KOPT-K1 (cell line): ENCODE data around the gene C19orf81.

ENCODE experiments used
- H3K27ac ChIP-seq: fragments of 200-600 bp; sonication (generic); 2 replicates; pipeline ENCODE4 v1.5.1; 2016; ENCODE audit warnings: antibody characterized with exemption, mild to moderate bottlenecking, low read depth, low read length; ENCODE audit not compliant: poor library complexity, severe bottlenecking
- H3K36me3 ChIP-seq: fragments of 200-600 bp; sonication (generic); 2 replicates; pipeline ENCODE4 v1.5.1; 2017; ENCODE audit warnings: antibody characterized with exemption, mild to moderate bottlenecking, low read length, moderate library complexity; ENCODE audit not compliant: insufficient read depth
- H3K9me3 ChIP-seq: fragments of 200-600 bp; sonication (generic); 2 replicates; pipeline ENCODE4 v1.5.1; 2017; ENCODE audit warnings: antibody characterized with exemption, low read length, mild to moderate bottlenecking; ENCODE audit not compliant: insufficient read depth, poor library complexity, severe bottlenecking

The C19orf81 gene

DNA sequence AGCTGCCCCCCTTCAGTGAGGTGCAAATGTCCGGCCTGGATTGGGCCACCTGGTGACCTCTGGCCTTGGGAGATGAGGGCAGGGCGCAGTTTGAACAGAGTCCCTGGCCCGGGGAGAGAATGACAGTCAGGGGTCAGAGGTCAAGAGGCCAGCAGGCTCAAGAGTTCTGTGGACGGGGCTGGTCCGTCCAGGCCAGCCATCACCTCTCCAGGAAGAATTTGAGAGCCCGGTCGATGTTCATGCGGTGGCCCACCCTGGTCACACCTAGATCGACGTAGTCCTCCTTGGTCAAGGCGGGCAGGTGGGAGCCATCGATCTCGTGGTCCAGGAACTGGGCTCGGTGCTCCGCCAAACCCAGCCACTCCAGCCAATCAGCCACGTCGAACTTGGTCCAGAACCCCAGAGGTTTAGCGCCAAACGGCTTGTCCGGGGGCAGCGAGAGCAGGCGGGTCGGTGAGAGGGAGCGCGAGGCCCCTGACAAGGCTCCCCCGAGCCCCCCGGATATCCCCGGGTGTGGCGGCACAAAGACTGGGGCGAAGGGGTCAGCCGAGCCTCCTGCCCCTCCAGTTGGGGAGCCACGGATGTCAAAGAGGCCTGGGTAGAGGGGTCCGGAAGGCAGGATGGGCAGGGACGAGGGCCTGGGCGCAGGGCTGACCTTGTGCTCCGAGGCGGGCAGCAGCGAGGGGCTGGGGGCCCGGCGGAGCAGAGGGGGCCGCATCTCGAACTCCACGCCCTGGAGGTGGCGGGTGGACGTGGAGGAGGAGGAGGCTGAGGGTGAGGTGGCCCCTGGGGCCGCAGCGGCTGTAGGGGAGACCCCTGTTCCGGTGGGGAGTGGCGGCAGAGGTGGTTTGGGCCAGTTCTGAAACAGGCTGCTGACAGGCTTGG, 12.8 kb downstream of the C19orf81 start:
- Histone ChIP-seq H3K36me3 (no peaks in the 10 kb centered on the region), H3K27ac (no peak overlapping the region), H3K9me3 (peaks cover 6% of the 10 kb centered on the region)

DNA sequence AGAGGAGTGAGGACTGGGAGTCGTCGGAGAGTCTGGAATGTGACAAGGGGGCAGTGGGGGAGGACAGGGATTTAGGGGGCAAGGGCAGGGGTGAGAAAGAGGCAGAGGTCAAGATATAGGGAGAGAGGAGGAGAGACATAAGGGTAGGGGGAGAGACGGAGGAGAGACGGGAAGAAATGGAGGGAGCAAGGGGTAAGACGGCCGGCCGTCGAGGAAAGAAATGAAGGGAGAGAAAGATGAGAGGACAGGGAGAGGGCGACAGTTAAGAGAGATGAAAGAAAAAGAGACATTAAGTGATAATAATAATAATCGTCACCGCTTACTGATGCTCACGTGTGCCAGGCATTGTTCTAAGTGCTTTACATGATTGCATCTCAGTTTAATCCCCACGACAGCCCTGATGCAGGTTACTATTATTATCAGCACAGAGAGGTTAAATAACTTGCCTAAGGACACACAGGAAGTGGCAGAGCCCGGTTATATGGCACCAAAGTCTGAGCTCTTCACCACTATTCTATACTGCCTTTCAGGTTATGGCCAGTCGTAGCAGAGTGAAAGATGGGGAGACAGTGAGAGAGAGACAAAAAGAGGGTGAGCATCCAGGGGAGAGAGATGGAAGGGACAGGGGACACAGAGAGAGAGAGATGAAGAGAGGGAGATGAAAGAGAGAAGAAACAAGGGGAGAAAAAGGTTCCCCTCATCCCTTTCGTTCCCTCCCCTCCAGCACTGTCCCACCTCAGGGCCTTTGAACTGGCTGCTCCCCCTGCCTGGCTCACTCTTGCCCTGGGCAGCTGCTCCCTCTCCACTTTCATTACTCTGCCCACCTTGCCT, 13.6 kb downstream of the C19orf81 start:
- H3K27ac ChIP-seq = no peak overlapping the region
- peaks cover 6% of the 10 kb centered on the region for H3K9me3 ChIP-seq
- no peaks in the 10 kb centered on the region for H3K36me3 ChIP-seq

- no peak overlapping the region for H3K27ac ChIP-seq
- H3K9me3 ChIP-seq = peaks cover 6% of the 10 kb centered on the region
- H3K36me3 ChIP-seq = no peaks in the 10 kb centered on the region
Measured at GRCh38 chr19:50663482-50663790, 14.2 kb downstream of the C19orf81 start.

GRCh38 chr19:50664204-50664603, 15.0 kb downstream of the C19orf81 start:
- Histone ChIP-seq H3K9me3 (peaks cover 6% of the 10 kb centered on the region), H3K36me3 (no peaks in the 10 kb centered on the region), H3K27ac (no peak overlapping the region)

GRCh38 chr19:50666346-50667176, 17.3 kb downstream of the C19orf81 start:
- H3K27ac ChIP-seq = no peak overlapping the region
- H3K36me3 ChIP-seq = no peaks in the 10 kb centered on the region
- peaks cover 6% of the 10 kb centered on the region for H3K9me3 ChIP-seq

DNA sequence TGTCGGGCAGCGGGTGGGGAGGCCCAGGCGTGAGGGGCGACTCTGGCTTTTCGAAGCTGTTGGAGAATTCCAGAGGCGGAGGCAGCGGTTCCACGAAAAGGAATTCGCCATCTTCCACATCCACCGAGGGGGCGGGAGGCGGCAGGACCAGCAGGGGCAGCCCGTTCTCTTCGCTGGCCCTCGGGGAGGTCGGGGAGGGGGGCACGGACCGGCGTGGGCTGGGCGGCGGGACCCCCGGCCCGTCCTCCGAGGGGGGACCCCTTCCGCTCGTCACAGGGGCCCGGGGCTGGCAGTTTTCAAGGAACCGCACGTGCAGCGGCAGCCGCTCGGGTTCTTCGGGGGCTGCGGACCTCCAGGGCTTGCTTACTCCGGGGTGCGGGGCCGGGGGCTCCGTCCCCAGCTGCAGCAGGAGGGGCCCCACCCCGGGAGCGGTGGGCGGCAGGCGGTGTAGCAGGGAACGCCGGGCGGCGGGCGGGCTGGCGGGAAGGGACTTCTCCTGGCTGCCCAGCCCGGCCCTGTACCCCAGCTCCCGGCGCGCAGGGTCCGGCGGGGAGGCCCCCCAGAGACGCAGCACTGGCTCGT, 18.0 kb downstream of the C19orf81 start:
- H3K9me3 ChIP-seq = peaks cover 6% of the 10 kb centered on the region
- H3K36me3 ChIP-seq = no peaks in the 10 kb centered on the region
- no peak overlapping the region for H3K27ac ChIP-seq

- Histone ChIP-seq H3K9me3 (peaks cover 6% of the 10 kb centered on the region), H3K36me3 (no peaks in the 10 kb centered on the region), H3K27ac (no peak overlapping the region)
Measured at GRCh38 chr19:50667759-50668231, 18.6 kb downstream of the C19orf81 start.

DNA sequence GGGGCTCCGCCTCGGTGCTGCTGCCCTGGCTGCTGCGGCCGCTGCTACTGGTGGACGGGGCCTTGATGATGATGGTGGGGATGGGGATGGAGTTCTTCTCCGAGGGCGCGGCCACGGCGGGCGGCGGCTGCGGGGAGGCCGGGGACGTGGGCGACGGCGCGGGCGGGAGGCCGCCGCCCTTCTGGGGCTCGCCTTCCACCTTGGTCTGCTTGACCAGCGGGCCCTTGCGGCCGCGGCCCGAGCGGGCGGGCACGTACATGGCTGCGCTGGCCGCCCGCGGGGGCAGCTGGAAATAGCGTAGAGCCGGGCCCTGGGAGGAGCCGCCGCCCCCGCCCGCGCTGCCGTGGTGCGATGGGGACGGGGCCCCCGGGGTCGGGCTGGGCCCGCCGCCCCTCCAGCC, 19.2 kb downstream of the C19orf81 start:
- no peak overlapping the region for H3K27ac ChIP-seq
- H3K9me3 ChIP-seq = peaks cover 6% of the 10 kb centered on the region
- no peaks in the 10 kb centered on the region for H3K36me3 ChIP-seq

- H3K27ac ChIP-seq = no peak overlapping the region
- H3K36me3 ChIP-seq = no peaks in the 10 kb centered on the region
- peaks cover 6% of the 10 kb centered on the region for H3K9me3 ChIP-seq
Measured at GRCh38 chr19:50668879-50669278, 19.6 kb downstream of the C19orf81 start.

- Histone ChIP-seq H3K36me3 (no peaks in the 10 kb centered on the region), H3K9me3 (no peaks in the 10 kb centered on the region), H3K27ac (no peak overlapping the region)
Measured at GRCh38 chr19:50669302-50670101, 20.3 kb downstream of the C19orf81 start.

GRCh38 chr19:50670102-50670380, 20.8 kb downstream of the C19orf81 start:
- Histone ChIP-seq H3K27ac (no peak overlapping the region), H3K9me3 (no peaks in the 10 kb centered on the region), H3K36me3 (no peaks in the 10 kb centered on the region)

- Histone ChIP-seq H3K36me3 (no peaks in the 10 kb centered on the region), H3K27ac (no peak overlapping the region), H3K9me3 (no peaks in the 10 kb centered on the region)
Measured at GRCh38 chr19:50673118-50673517, 23.9 kb downstream of the C19orf81 start.

DNA sequence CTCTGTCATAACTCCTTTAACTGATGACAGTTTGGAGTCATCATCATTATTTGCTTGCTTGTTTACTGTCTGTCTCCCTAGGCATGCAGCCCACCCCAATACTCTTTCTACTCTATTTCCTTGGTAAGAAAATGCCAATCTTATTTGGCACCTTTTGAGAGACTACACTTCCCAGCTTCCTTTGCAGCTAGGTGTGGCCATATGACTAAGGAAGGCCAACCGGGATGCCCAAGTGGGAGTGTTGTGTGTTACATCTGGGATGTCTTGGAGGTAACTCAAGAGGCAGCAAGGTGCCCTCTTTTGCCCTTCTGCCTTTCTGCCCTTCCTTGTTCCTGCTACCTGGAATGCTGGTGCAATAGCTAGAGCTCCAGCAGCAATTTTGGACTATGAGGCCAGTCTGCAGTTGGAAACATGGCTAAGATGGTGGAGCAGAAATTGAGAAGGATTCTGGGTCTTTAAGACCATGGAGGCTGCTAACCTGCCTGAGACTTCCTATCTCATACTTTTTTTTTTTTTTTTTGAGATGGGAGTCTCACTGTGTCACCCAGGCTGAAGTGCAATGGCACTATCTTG, 27.5 kb downstream of the C19orf81 start:
- Histone ChIP-seq H3K27ac (no peak overlapping the region), H3K36me3 (no peaks in the 10 kb centered on the region), H3K9me3 (no peaks in the 10 kb centered on the region)

DNA sequence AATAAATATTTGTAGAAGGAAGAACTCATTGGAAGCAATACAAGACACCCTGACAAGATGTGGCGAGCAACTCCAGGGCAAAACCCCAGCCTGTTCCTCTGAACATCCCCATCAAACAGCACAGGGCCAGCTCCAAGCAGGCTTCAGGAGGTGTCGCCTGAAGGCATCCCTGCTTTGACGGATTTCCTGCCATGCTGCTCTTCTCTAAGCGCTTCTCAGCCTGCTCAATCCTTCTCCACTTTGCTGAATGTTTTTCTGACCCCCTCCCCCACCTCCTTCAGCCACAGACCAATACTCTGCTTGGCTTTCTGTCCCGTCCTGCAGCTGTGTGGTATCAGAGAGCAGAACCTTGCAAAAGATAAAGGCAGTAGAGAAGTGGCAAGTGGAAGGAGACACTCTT, 28.4 kb downstream of the C19orf81 start:
- Histone ChIP-seq H3K9me3 (no peaks in the 10 kb centered on the region), H3K36me3 (no peaks in the 10 kb centered on the region), H3K27ac (no peak overlapping the region)
